ENCODE measurements around the gene IRF7.

GRCh38 chr11:628056-628455 is 12.3 kb upstream of the IRF7 start:
- TF ChIP-seq CTCF (IDR thresholded peaks at IDR 0.05) (no peak), YY1 (IDR thresholded peaks at IDR 0.05; ENCODE audit: low read depth) (no peak), RAD21 (IDR thresholded peaks at IDR 0.05; ENCODE audit: low read length) (no peak), TCF12 (IDR thresholded peaks at IDR 0.05) (no peak), GABPA (IDR thresholded peaks at IDR 0.05; ENCODE audit: low read depth) (no peak), RCOR1 (IDR thresholded peaks at IDR 0.05; ENCODE audit: low read length) (no peak), EZH2phosphoT487 (IDR thresholded peaks at IDR 0.05; ENCODE audit: borderline replicate concordance, low read depth) (no peak), TEAD4 (IDR thresholded peaks at IDR 0.05; ENCODE audit: borderline replicate concordance, insufficient read depth) (no peak)

Data from SK-N-SH (cell line).